ENCODE results near the gene ELFN2.

The ELFN2 gene

GRCh38 chr22:37425800-37426705, 1.2 kb downstream of the ELFN2 start:
- Mint-ChIP-seq H3K27ac (no peak overlapping the region), H3K36me3 (no peaks in the 10 kb centered on the region), H3K9me3 (no peaks in the 10 kb centered on the region), H3K4me1 (peaks cover 4% of the 10 kb centered on the region), H3K27me3 (peaks cover 47% of the 10 kb centered on the region), H3K4me3 (no peak overlapping the region)
- no peak for DNase-seq (ENCODE audit: low spot score in 2 of 2)
- ATAC-seq (ENCODE audit: low read depth) = peak; percentile 20

- DNase-seq (ENCODE audit: low spot score in 2 of 2) (no peak), ATAC-seq (ENCODE audit: low read depth) (no peak)
- Mint-ChIP-seq H3K36me3 (no peaks in the 10 kb centered on the region), H3K27ac (no peak overlapping the region), H3K9me3 (no peaks in the 10 kb centered on the region), H3K4me3 (no peak overlapping the region), H3K4me1 (peaks cover 8% of the 10 kb centered on the region), H3K27me3 (peaks cover 46% of the 10 kb centered on the region)
Measured at GRCh38 chr22:37425369-37425768, 1.9 kb downstream of the ELFN2 start.

- DNase-seq (ENCODE audit: low spot score in 2 of 2) = no peak
- Mint-ChIP-seq H3K9me3 (no peaks in the 10 kb centered on the region), H3K36me3 (peaks cover 4% of the 10 kb centered on the region), H3K27me3 (peaks cover 48% of the 10 kb centered on the region), H3K4me3 (no peak overlapping the region), H3K4me1 (peaks cover 20% of the 10 kb centered on the region), H3K27ac (no peak overlapping the region)
- ATAC-seq (ENCODE audit: low read depth) = no peak
Measured at GRCh38 chr22:37423283-37423682, 4.0 kb downstream of the ELFN2 start.

- ATAC-seq (ENCODE audit: low read depth) (no peak), DNase-seq (ENCODE audit: low spot score in 2 of 2) (no peak)
- H3K27ac Mint-ChIP-seq = no peak overlapping the region
- peaks cover 4% of the 10 kb centered on the region for H3K36me3 Mint-ChIP-seq
- peaks cover 53% of the 10 kb centered on the region for H3K27me3 Mint-ChIP-seq
- peaks cover 25% of the 10 kb centered on the region for H3K4me1 Mint-ChIP-seq
- no peaks in the 10 kb centered on the region for H3K9me3 Mint-ChIP-seq
- no peak overlapping the region for H3K4me3 Mint-ChIP-seq
Measured at GRCh38 chr22:37421468-37421877, 5.8 kb downstream of the ELFN2 start.

- peaks cover 29% of the 10 kb centered on the region for H3K4me1 Mint-ChIP-seq
- ATAC-seq (ENCODE audit: low read depth) = no peak
- DNase-seq (ENCODE audit: low spot score in 2 of 2) = no peak
- H3K27ac Mint-ChIP-seq = no peak overlapping the region
- H3K36me3 Mint-ChIP-seq = peaks cover 4% of the 10 kb centered on the region
- H3K4me3 Mint-ChIP-seq = peak overlapping the region; percentile 85
- no peaks in the 10 kb centered on the region for H3K9me3 Mint-ChIP-seq
- peaks cover 53% of the 10 kb centered on the region for H3K27me3 Mint-ChIP-seq
Measured at GRCh38 chr22:37420686-37421467, 6.4 kb downstream of the ELFN2 start.

- no peaks in the 10 kb centered on the region for H3K9me3 Mint-ChIP-seq
- ATAC-seq (ENCODE audit: low read depth) = peak; percentile 31
- peaks cover 4% of the 10 kb centered on the region for H3K36me3 Mint-ChIP-seq
- no peak overlapping the region for H3K27ac Mint-ChIP-seq
- peaks cover 48% of the 10 kb centered on the region for H3K27me3 Mint-ChIP-seq
- DNase-seq (ENCODE audit: low spot score in 2 of 2) = no peak
- H3K4me3 Mint-ChIP-seq = peak overlapping the region; percentile 85
- H3K4me1 Mint-ChIP-seq = peaks cover 28% of the 10 kb centered on the region
Measured at GRCh38 chr22:37419969-37420685, 7.2 kb downstream of the ELFN2 start.

- H3K36me3 Mint-ChIP-seq = peaks cover 4% of the 10 kb centered on the region
- DNase-seq (ENCODE audit: low spot score in 2 of 2) (no peak), ATAC-seq (ENCODE audit: low read depth) (no peak)
- H3K27me3 Mint-ChIP-seq = peaks cover 47% of the 10 kb centered on the region
- peak overlapping the region; percentile 69 for H3K4me3 Mint-ChIP-seq
- no peaks in the 10 kb centered on the region for H3K9me3 Mint-ChIP-seq
- no peak overlapping the region for H3K27ac Mint-ChIP-seq
- peaks cover 28% of the 10 kb centered on the region for H3K4me1 Mint-ChIP-seq
Measured at GRCh38 chr22:37419370-37419968, 7.8 kb downstream of the ELFN2 start.

GRCh38 chr22:37418627-37419369, 8.5 kb downstream of the ELFN2 start:
- Mint-ChIP-seq H3K27ac (no peak overlapping the region), H3K4me3 (no peak overlapping the region), H3K27me3 (peaks cover 44% of the 10 kb centered on the region), H3K4me1 (peaks cover 28% of the 10 kb centered on the region), H3K9me3 (no peaks in the 10 kb centered on the region), H3K36me3 (peaks cover 4% of the 10 kb centered on the region)
- no peak for DNase-seq (ENCODE audit: low spot score in 2 of 2)
- no peak for ATAC-seq (ENCODE audit: low read depth)

GRCh38 chr22:37417677-37418348, 9.5 kb downstream of the ELFN2 start:
- no peak for ATAC-seq (ENCODE audit: low read depth)
- Mint-ChIP-seq H3K4me1 (peaks cover 28% of the 10 kb centered on the region), H3K27ac (no peak overlapping the region), H3K27me3 (peaks cover 49% of the 10 kb centered on the region), H3K36me3 (peaks cover 4% of the 10 kb centered on the region), H3K4me3 (peak overlapping the region; percentile 63), H3K9me3 (no peaks in the 10 kb centered on the region)
- DNase-seq (ENCODE audit: low spot score in 2 of 2) = no peak

- no peak for DNase-seq (ENCODE audit: low spot score in 2 of 2)
- peaks cover 28% of the 10 kb centered on the region for H3K4me1 Mint-ChIP-seq
- no peak for ATAC-seq (ENCODE audit: low read depth)
- H3K4me3 Mint-ChIP-seq = no peak overlapping the region
- no peak overlapping the region for H3K27ac Mint-ChIP-seq
- no peaks in the 10 kb centered on the region for H3K9me3 Mint-ChIP-seq
- peaks cover 52% of the 10 kb centered on the region for H3K27me3 Mint-ChIP-seq
- peaks cover 4% of the 10 kb centered on the region for H3K36me3 Mint-ChIP-seq
Measured at GRCh38 chr22:37417264-37417663, 10.0 kb downstream of the ELFN2 start.

GRCh38 chr22:37416827-37417226, 10.5 kb downstream of the ELFN2 start:
- DNase-seq (ENCODE audit: low spot score in 2 of 2) = no peak
- no peak for ATAC-seq (ENCODE audit: low read depth)
- H3K36me3 Mint-ChIP-seq = peaks cover 4% of the 10 kb centered on the region
- peaks cover 28% of the 10 kb centered on the region for H3K4me1 Mint-ChIP-seq
- no peak overlapping the region for H3K4me3 Mint-ChIP-seq
- H3K27ac Mint-ChIP-seq = no peak overlapping the region
- H3K27me3 Mint-ChIP-seq = peaks cover 50% of the 10 kb centered on the region
- H3K9me3 Mint-ChIP-seq = no peaks in the 10 kb centered on the region

- H3K27ac Mint-ChIP-seq = no peak overlapping the region
- H3K4me3 Mint-ChIP-seq = no peak overlapping the region
- H3K4me1 Mint-ChIP-seq = peaks cover 28% of the 10 kb centered on the region
- DNase-seq (ENCODE audit: low spot score in 2 of 2) (no peak), ATAC-seq (ENCODE audit: low read depth) (no peak)
- H3K27me3 Mint-ChIP-seq = peaks cover 47% of the 10 kb centered on the region
- no peaks in the 10 kb centered on the region for H3K9me3 Mint-ChIP-seq
- H3K36me3 Mint-ChIP-seq = peaks cover 4% of the 10 kb centered on the region
Measured at GRCh38 chr22:37416389-37416788, 10.9 kb downstream of the ELFN2 start.

- no peak overlapping the region for H3K4me3 Mint-ChIP-seq
- H3K27ac Mint-ChIP-seq = no peak overlapping the region
- DNase-seq (ENCODE audit: low spot score in 2 of 2) (no peak), ATAC-seq (ENCODE audit: low read depth) (no peak)
- H3K4me1 Mint-ChIP-seq = peaks cover 23% of the 10 kb centered on the region
- H3K9me3 Mint-ChIP-seq = no peaks in the 10 kb centered on the region
- peaks cover 40% of the 10 kb centered on the region for H3K27me3 Mint-ChIP-seq
- peaks cover 4% of the 10 kb centered on the region for H3K36me3 Mint-ChIP-seq
Measured at GRCh38 chr22:37415210-37415609, 12.1 kb downstream of the ELFN2 start.

Data from memory B cell (primary cell).